DOHH2 (cell line): ENCODE measurements around the gene CEMIP.
A peak's percentile ranks its signal among the peaks of the same experiment; 100 is the strongest.

Source experiments
- H3F3A ChIP-seq: fragments of 200-600 bp; sonication (generic), shearing (Covaris generic); 2 replicates; pipeline ENCODE4 v1.6.0; 2016; ENCODE audit warnings: antibody characterized with exemption, mild to moderate bottlenecking; ENCODE audit not compliant: control insufficient read depth, insufficient read depth
- H3K27ac ChIP-seq: fragments of 200-600 bp; sonication (generic); 2 replicates; pipeline ENCODE4 v1.5.1; 2014; ENCODE audit warnings: low read depth, mild to moderate bottlenecking, low read length, moderate library complexity
- H3K27me3 ChIP-seq: fragments of 200-600 bp; sonication (generic); 2 replicates; pipeline ENCODE4 v1.6.1; 2014; ENCODE audit warnings: mild to moderate bottlenecking, low read length, mixed read lengths; ENCODE audit not compliant: control insufficient read depth
- H3K36me3 ChIP-seq: fragments of 200-600 bp; sonication (generic); 2 replicates; pipeline ENCODE4 v1.6.1; 2014; ENCODE audit warnings: mild to moderate bottlenecking, low read length, moderate library complexity, mixed read lengths; ENCODE audit not compliant: control insufficient read depth
- H3K4me1 ChIP-seq: fragments of 200-600 bp; sonication (generic); 2 replicates; pipeline ENCODE4 v1.6.1; 2014; ENCODE audit warnings: mild to moderate bottlenecking, low read length, mixed read lengths; ENCODE audit not compliant: control insufficient read depth
- H3K4me2 ChIP-seq: fragments of 200-600 bp; sonication (generic); 2 replicates; pipeline ENCODE4 v1.6.0; 2014; ENCODE audit warnings: mild to moderate bottlenecking, low read length, moderate library complexity
- H3K4me3 ChIP-seq: fragments of 200-600 bp; sonication (generic); 2 replicates; pipeline ENCODE4 v1.5.1; 2014; ENCODE audit warnings: mild to moderate bottlenecking, low read length, mixed read lengths
- H3K79me2 ChIP-seq: fragments of 200-600 bp; sonication (generic); 2 replicates; pipeline ENCODE4 v1.6.1; 2014; ENCODE audit warnings: mild to moderate bottlenecking, low read length, mixed read lengths; ENCODE audit not compliant: control insufficient read depth
- H3K9me2 ChIP-seq: fragments of 200-600 bp; sonication (generic); replicated peaks from 2 replicates; pipeline ENCODE4 v1.6.1; 2014; ENCODE audit warnings: mild to moderate bottlenecking, low read length, mixed read lengths; ENCODE audit not compliant: control insufficient read depth
- H3K9me3 ChIP-seq: fragments of 200-600 bp; sonication (generic); 2 replicates; pipeline ENCODE4 v1.6.1; 2014; ENCODE audit warnings: antibody characterized with exemption, low read length, mixed read lengths; ENCODE audit not compliant: control insufficient read depth, insufficient read depth
- H4K20me1 ChIP-seq: fragments of 200-600 bp; sonication (generic); 2 replicates; pipeline ENCODE4 v1.6.0; 2014; ENCODE audit warnings: low read depth, mild to moderate bottlenecking, antibody characterized with exemption, low read length, moderate library complexity; ENCODE audit not compliant: control insufficient read depth, insufficient read depth
- EZH2phosphoT487 ChIP-seq: fragments of 200-600 bp; sonication (generic); IDR thresholded peaks from 2 replicates; pipeline ENCODE4 v1.6.1; 2017; ENCODE audit warnings: borderline replicate concordance, mild to moderate bottlenecking, antibody characterized with exemption, low read length, moderate library complexity, mixed read lengths
- TF ChIP-seq, protein P1 (sequence below): fragments of 200-600 bp; sonication (generic); IDR thresholded peaks from one replicate; pipeline ENCODE4 v1.5.1; 2014; ENCODE audit warnings: antibody characterized with exemption, mild to moderate bottlenecking, low read depth, low read length; ENCODE audit not compliant: poor library complexity, severe bottlenecking

CEMIP gene

DNA sequence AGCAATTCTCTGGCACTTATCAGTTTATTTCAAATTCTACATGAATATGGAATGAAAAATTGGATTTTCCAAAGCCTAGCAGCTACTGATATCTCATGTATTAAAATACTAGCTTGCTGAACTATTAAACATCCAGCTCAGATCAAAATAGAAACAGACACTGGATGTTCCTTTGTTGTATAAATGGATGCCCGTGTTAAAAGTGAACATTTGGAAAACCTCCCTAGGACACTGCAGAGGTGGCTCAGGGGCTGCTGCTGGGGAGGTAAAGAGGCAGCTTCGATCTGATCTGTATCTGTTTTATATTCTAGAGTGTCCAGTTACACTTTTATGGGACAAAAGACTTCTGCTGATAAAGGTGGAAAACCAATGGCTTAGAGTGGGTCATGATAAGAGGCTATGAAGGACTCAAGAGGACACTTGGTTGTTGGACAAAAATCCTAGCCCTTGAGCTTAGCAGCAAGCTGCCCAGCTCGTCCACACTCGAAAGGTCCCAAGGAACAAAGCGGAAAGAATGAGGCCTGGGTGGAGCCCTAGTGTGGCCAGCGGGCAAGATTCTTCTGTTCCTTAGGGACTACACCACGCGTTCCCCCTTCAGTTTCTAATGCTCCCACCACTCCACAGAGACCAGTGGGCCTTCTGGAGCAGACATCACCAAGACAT is 200.5 kb downstream of the CEMIP start:
- no peaks in the 10 kb centered on the region for H3K27me3 ChIP-seq
- no peaks in the 10 kb centered on the region for H3K9me2 ChIP-seq
- peaks cover 68% of the 10 kb centered on the region for H3K79me2 ChIP-seq
- no peak overlapping the region for H3K4me3 ChIP-seq
- no peak overlapping the region for H3K4me2 ChIP-seq
- no peaks in the 10 kb centered on the region for H3F3A ChIP-seq
- H3K27ac ChIP-seq: no peak overlapping the region
- peaks cover 4% of the 10 kb centered on the region; the same call in 1 of the 2 replicates for H4K20me1 ChIP-seq
- TF ChIP-seq, protein P1, sequence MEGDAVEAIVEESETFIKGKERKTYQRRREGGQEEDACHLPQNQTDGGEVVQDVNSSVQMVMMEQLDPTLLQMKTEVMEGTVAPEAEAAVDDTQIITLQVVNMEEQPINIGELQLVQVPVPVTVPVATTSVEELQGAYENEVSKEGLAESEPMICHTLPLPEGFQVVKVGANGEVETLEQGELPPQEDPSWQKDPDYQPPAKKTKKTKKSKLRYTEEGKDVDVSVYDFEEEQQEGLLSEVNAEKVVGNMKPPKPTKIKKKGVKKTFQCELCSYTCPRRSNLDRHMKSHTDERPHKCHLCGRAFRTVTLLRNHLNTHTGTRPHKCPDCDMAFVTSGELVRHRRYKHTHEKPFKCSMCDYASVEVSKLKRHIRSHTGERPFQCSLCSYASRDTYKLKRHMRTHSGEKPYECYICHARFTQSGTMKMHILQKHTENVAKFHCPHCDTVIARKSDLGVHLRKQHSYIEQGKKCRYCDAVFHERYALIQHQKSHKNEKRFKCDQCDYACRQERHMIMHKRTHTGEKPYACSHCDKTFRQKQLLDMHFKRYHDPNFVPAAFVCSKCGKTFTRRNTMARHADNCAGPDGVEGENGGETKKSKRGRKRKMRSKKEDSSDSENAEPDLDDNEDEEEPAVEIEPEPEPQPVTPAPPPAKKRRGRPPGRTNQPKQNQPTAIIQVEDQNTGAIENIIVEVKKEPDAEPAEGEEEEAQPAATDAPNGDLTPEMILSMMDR: no peak
- no peak for TF ChIP-seq EZH2phosphoT487
- no peaks in the 10 kb centered on the region for H3K9me3 ChIP-seq
- no peaks in the 10 kb centered on the region for H3K4me1 ChIP-seq
- peaks cover 56% of the 10 kb centered on the region for H3K36me3 ChIP-seq

DNA sequence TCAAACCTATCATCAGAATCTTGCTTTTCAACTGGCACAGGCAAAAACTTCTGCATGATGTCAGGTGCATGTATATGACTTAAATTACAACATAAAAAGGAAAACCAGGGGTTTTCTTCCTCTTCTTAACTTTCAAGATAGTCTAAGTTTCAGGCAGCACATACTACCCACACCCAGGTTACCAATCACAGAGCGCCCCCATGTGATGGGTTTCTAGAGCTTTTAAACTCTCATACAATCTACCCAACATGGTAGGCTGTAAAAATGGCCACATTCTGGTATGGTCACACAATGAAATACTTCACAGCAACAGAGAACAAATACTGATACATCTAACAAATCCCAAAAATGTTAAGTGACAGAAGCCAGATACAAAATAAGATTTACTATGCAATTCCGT is 203.0 kb downstream of the CEMIP start:
- H3K9me2 ChIP-seq: no peaks in the 10 kb centered on the region
- peaks cover 63% of the 10 kb centered on the region for H3K36me3 ChIP-seq
- H3F3A ChIP-seq: no peaks in the 10 kb centered on the region
- H3K27me3 ChIP-seq: no peaks in the 10 kb centered on the region
- H3K9me3 ChIP-seq: no peaks in the 10 kb centered on the region
- H3K4me1 ChIP-seq: peaks cover 11% of the 10 kb centered on the region
- H3K79me2 ChIP-seq: peaks cover 76% of the 10 kb centered on the region
- H3K4me3 ChIP-seq: no peak overlapping the region
- TF ChIP-seq, protein P1: peak; percentile 46
- TF ChIP-seq EZH2phosphoT487: no peak
- H3K4me2 ChIP-seq: no peak overlapping the region
- H4K20me1 ChIP-seq: peaks cover 7% of the 10 kb centered on the region
- no peak overlapping the region for H3K27ac ChIP-seq

GRCh38 chr15:80982839-80983238 is 203.7 kb downstream of the CEMIP start:
- H3K27ac ChIP-seq: no peak overlapping the region

More at GRCh38 chr15:80982839-80983238, 203.7 kb downstream of the CEMIP start:
- no peaks in the 10 kb centered on the region for H3K9me3 ChIP-seq
- peaks cover 14% of the 10 kb centered on the region for H3K4me1 ChIP-seq
- peaks cover 57% of the 10 kb centered on the region for H3K36me3 ChIP-seq
- H3K9me2 ChIP-seq: no peaks in the 10 kb centered on the region
- H3K4me2 ChIP-seq: no peak overlapping the region
- peaks cover 76% of the 10 kb centered on the region for H3K79me2 ChIP-seq
- H3F3A ChIP-seq: no peaks in the 10 kb centered on the region
- H3K27me3 ChIP-seq: no peaks in the 10 kb centered on the region
- peaks cover 8% of the 10 kb centered on the region for H4K20me1 ChIP-seq
- no peak overlapping the region for H3K4me3 ChIP-seq
- TF ChIP-seq, protein P1: no peak
- no peak for TF ChIP-seq EZH2phosphoT487
